Pancreas (tissue), 10 donors: ENCODE data around the gene ANXA2R. TPM values are rescaled to one million over a fixed set of nuclear protein-coding genes. Genes with fewer than 3 reads are reported as not detected.

ENCODE experiments used
- ATAC-seq, 4 donors: fragments of 200-7000 bp; cut with Tn5 transposase; one replicate each; pipeline versions ENCODE4 v1.8.0 to v1.9.1; 2020; ENCODE audit warnings: mild to moderate bottlenecking in 4 of 4, moderate library complexity in 4 of 4
- DNase-seq, 6 donors: peaks; one replicate each; pipeline ENCODE4 v3.0.0-alpha.2; 2020
- FAIRE-seq: peaks from 2 replicates; lab custom pipeline; 2012; peaks lifted over from hg19 to GRCh38; lab: Jason Lieb, UNC
- H3K27ac ChIP-seq, 4 donors: fragments of 200-600 bp; sonication (generic); 1 replicate in 3 of 4; 2 replicates in 1 of 4; pipeline versions ENCODE4 v1.5.0 to v1.8.0; 2020
- H3K27me3 ChIP-seq, 4 donors: fragments of 200-600 bp; one replicate each; pipeline ENCODE4 v1.8.0; 2021
- H3K36me3 ChIP-seq, 3 donors: fragments of 200-600 bp; sonication (generic) in 1 of 3; one replicate each; pipeline versions ENCODE4 v1.5.0 to v1.8.0; 2020 to 2021
- H3K4me1 ChIP-seq, 3 donors: fragments of 200-600 bp; one replicate each; pipeline ENCODE4 v1.8.0; 2021
- H3K4me3 ChIP-seq, 4 donors: fragments of 200-600 bp; sonication (generic) in 2 of 4; one replicate each; pipeline versions ENCODE4 v1.5.0 to v1.8.0; 2020 to 2021
- H3K9me3 ChIP-seq, 4 donors: fragments of 200-600 bp; one replicate each; pipeline ENCODE4 v1.8.0; 2021
- WGBS, 2 donors: extraction: QIAGEN DNeasy Blood & Tissue Kit; methylation state at CpG; one replicate each; pipeline ENCODE4 v1.1.7; 2013; 5-methylcytosine and 5-hydroxymethylcytosine counted together
- intact Hi-C, 3 donors: fragments of 100-400 bp; cut with DNase I; formaldehyde crosslinking; loops; one replicate each; pipeline versions ENCODE4 v1.11.1 to v1.14.2; 2022
- polyA plus RNA-seq, 2 donors: library from polyadenylated mRNA; stranded (reverse); fragments of 200-250 nt; gene quantifications; one replicate each; pipeline ENCODE4 v1.2.3, GENCODE V29; 2013
- total RNA-seq, 6 donors: library from RNA; stranded (reverse); fragmentation: NEBNext Ultra II Directional in 4 of 6; extraction: Animal tissue kit (Norgen Biotek cat#: 25700) in 4 of 6; gene quantifications; one replicate each; pipeline versions ENCODE4 v1.2.1 to v1.2.4, GENCODE V29; 2021 to 2023
- TF ChIP-seq, protein P1 (sequence below), 4 donors: fragments of 200-600 bp; sonication (generic) in 3 of 4; IDR thresholded peaks; one replicate each; pipeline versions ENCODE4 v1.5.0 to v1.8.0; 2021; ENCODE audit warnings: antibody characterized with exemption in 4 of 4
- donor health status: healthy with polysubstance abuse.
- donor health status: DM: no; HTN: no; CAD: no; lungs with moderate emphysema.
- donor health status: DM: no; HTN: no; CAD: no.
- donor health status: control.
- donor health status: control.
- donor health status: Bipolar disorder and iron deficiency.
- donor health status: DM: yes; HTN: yes; CAD: no.
- donor health status: DM: no; HTN: no; CAD: no.
- donor health status: DM: no; HTN: no; CAD: no.
- donor health status: DM: yes; HTN: yes; CAD: no.

The ANXA2R gene
- total and polyA plus RNA-seq, 8 donors: 0.32 to 1.9 (median 0.62) TPM

DNA sequence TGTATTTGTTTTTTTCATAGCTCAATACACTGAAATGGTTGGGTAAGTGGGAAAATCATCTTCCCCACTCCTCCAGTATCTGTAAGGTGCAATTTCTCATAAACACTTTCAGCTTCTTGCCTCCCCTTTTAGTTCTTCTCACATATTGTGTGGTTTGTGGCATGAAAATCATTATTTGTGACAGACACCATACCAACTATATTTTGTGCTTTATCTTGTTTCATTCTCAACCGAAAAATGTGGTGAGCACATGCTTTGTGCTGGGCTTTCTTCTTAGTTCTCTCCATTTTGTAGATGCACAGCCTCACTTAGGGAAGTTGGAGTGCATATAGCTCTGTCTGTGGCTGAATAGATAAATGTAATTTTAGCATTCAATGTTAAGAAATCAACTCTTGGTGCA, 6.4 kb upstream of the ANXA2R start:
- no peaks in the 10 kb centered on the region for H3K4me1 ChIP-seq
- H3K27ac ChIP-seq: no peak overlapping the region
- no peak overlapping the region for H3K4me3 ChIP-seq
- no peaks in the 10 kb centered on the region for H3K36me3 ChIP-seq
- DNase-seq: no peak
- H3K9me3 ChIP-seq: no peaks in the 10 kb centered on the region
- H3K27me3 ChIP-seq: no peaks in the 10 kb centered on the region
- WGBS, 2 donors: 87 to 88% methylated on average over 1 of the region's 1 CpG
- TF ChIP-seq, protein P1, sequence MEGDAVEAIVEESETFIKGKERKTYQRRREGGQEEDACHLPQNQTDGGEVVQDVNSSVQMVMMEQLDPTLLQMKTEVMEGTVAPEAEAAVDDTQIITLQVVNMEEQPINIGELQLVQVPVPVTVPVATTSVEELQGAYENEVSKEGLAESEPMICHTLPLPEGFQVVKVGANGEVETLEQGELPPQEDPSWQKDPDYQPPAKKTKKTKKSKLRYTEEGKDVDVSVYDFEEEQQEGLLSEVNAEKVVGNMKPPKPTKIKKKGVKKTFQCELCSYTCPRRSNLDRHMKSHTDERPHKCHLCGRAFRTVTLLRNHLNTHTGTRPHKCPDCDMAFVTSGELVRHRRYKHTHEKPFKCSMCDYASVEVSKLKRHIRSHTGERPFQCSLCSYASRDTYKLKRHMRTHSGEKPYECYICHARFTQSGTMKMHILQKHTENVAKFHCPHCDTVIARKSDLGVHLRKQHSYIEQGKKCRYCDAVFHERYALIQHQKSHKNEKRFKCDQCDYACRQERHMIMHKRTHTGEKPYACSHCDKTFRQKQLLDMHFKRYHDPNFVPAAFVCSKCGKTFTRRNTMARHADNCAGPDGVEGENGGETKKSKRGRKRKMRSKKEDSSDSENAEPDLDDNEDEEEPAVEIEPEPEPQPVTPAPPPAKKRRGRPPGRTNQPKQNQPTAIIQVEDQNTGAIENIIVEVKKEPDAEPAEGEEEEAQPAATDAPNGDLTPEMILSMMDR (IDR thresholded peaks at IDR 0.05): no peak
- no peak for ATAC-seq
- intact Hi-C loops: no loop called here
- no peak for FAIRE-seq

GRCh38 chr5:43045236-43045635, 5.1 kb upstream of the ANXA2R start:
- FAIRE-seq (no peak), ATAC-seq (no peak), DNase-seq (no peak)
- Histone ChIP-seq H3K27ac (no peak overlapping the region), H3K4me1 (no peaks in the 10 kb centered on the region), H3K27me3 (no peaks in the 10 kb centered on the region), H3K4me3 (no peak overlapping the region), H3K9me3 (no peaks in the 10 kb centered on the region), H3K36me3 (no peaks in the 10 kb centered on the region)
- TF ChIP-seq, protein P1 (IDR thresholded peaks at IDR 0.05): no peak
- 51 to 73% methylated on average over 4 of the region's 4 CpGs for WGBS, 2 donors
- intact Hi-C loops: no loop called here

DNA sequence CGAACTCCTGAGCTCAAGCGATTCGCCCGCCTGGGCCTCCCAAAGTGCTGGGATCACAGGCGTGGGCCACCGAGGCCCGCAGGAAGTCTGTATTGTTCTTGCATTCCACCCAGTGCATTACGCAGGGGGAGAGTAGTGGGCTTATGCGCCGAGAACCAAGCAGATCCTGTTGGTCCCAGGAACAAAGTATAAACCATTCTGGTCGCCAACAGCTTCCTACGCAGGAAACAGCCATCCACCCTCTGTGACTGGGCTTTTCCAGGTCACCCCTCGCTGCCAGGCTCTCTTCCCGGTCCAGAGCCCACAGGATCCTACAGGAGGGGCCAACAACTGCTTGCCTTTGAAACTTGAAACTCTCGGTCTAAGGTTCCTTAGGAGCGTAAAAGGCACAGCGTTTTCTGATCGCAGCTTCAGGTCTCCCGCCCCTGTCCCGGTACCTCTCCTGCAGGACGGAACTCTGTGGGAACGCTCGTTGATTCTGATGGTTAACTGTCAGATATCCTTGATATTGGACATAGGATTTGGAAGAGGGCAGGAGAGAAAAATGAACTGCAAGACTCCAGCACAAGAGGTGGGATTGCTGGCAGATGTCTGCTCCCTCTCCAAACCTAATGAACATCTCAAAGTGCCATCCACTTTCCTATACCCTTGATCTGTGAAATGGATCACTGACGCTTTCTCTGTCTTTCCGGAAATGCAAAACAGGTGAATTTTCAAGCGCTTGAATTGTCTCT, 4.2 kb upstream of the ANXA2R start:
- DNase-seq (no peak), FAIRE-seq (no peak), ATAC-seq (no peak)
- Histone ChIP-seq H3K4me3 (no peak overlapping the region), H3K27ac (no peak overlapping the region), H3K27me3 (peaks cover 0 to 2% (median 0%) of the 10 kb centered on the region in 4 donors), H3K4me1 (no peaks in the 10 kb centered on the region), H3K9me3 (no peaks in the 10 kb centered on the region), H3K36me3 (no peaks in the 10 kb centered on the region)
- 47 to 60% methylated on average over 26 of the region's 26 CpGs for WGBS, 2 donors
- intact Hi-C loops: no loop called here
- TF ChIP-seq, protein P1 (IDR thresholded peaks at IDR 0.05): no peak

- intact Hi-C loops: no loop called here
- Histone ChIP-seq H3K4me3 (peak overlapping the region; percentile 8 to 59 (median 38)), H3K27ac (peak overlapping the region; percentile 88 to 97 (median 88)), H3K9me3 (no peaks in the 10 kb centered on the region), H3K27me3 (peaks cover 0 to 11% (median 2%) of the 10 kb centered on the region in 4 donors), H3K36me3 (no peaks in the 10 kb centered on the region), H3K4me1 (no peaks in the 10 kb centered on the region)
- ATAC-seq (no peak), FAIRE-seq (no peak), DNase-seq (no peak)
- WGBS, 2 donors: 22 to 23% methylated on average over 7 of the region's 7 CpGs
- TF ChIP-seq, protein P1 (IDR thresholded peaks at IDR 0.05): no peak
Observed at GRCh38 chr5:43043400-43043756, 3.3 kb upstream of the ANXA2R start.
